IMR-90 (cell line): ENCODE data around the gene FAT1.

Source experiments
- BHLHE40 ChIP-seq: fragments of 150-350 bp; IDR thresholded peaks from 2 replicates; pipeline ENCODE4 v1.6.1; 2016; ENCODE audit warnings: mild to moderate bottlenecking, low read depth, low read length
- TF ChIP-seq, protein P1 (sequence below): conservative IDR thresholded peaks from 2 replicates; pipeline ENCODE4 v1.5.1; 2012; ENCODE audit warnings: mild to moderate bottlenecking, low read depth, low read length, improper control_type of control experiment

DNA sequence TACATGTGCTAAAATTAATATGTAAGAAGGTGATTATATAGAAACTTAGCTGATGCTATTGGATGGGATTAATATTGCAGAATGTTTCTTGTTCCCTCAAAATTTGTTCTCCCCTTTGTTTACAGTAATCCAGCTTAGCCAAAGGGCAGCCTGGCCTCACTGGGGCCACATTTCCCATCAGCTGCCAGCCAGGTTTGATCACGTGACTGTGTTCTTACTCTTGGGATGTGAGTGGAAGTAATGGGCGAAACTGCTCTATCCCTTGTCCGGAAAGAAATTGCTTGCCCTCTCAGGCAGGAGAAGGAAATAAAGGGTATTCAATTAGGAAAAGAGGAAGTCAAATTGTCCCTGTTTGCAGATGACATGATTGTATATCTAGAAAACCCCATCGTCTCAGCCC is 44.1 kb upstream of the FAT1 start:
- TF ChIP-seq BHLHE40, result no peak
- TF ChIP-seq, protein P1, sequence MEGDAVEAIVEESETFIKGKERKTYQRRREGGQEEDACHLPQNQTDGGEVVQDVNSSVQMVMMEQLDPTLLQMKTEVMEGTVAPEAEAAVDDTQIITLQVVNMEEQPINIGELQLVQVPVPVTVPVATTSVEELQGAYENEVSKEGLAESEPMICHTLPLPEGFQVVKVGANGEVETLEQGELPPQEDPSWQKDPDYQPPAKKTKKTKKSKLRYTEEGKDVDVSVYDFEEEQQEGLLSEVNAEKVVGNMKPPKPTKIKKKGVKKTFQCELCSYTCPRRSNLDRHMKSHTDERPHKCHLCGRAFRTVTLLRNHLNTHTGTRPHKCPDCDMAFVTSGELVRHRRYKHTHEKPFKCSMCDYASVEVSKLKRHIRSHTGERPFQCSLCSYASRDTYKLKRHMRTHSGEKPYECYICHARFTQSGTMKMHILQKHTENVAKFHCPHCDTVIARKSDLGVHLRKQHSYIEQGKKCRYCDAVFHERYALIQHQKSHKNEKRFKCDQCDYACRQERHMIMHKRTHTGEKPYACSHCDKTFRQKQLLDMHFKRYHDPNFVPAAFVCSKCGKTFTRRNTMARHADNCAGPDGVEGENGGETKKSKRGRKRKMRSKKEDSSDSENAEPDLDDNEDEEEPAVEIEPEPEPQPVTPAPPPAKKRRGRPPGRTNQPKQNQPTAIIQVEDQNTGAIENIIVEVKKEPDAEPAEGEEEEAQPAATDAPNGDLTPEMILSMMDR, result no peak
